Vagina (tissue), 2 donors: ENCODE results near the gene CBX5. TPM values are rescaled to one million over a fixed set of nuclear protein-coding genes. Genes with fewer than 3 reads are reported as not detected.

Source experiments
- DNase-seq, 2 donors: peaks; one replicate each; pipeline ENCODE4 v3.0.0-alpha.2; 2017; ENCODE audit errors: extremely low spot score in 2 of 2
- H3K27ac ChIP-seq: fragments of 200-600 bp; sonication (generic); one replicate; pipeline ENCODE4 v1.5.1; 2019
- H3K27me3 ChIP-seq: fragments of 200-600 bp; sonication (generic); one replicate; pipeline ENCODE4 v1.5.1; 2019
- H3K36me3 ChIP-seq, 2 donors: fragments of 200-600 bp; sonication (generic); one replicate each; pipeline ENCODE4 v1.5.1; 2017 to 2019
- H3K4me1 ChIP-seq: fragments of 200-600 bp; sonication (generic); one replicate; pipeline ENCODE4 v1.5.1; 2019
- H3K4me3 ChIP-seq, 2 donors: fragments of 200-600 bp; sonication (generic); 1 replicate in 1 of 2; 2 replicates in 1 of 2; pipeline ENCODE4 v1.5.1; 2016 to 2019
- H3K9me3 ChIP-seq: fragments of 200-600 bp; sonication (generic); one replicate; pipeline ENCODE4 v1.5.1; 2019
- POLR2A ChIP-seq, 2 donors: fragments of 450-650 bp; IDR thresholded peaks; one replicate each; pipeline ENCODE4 v1.6.1; 2017; ENCODE audit warnings: antibody characterized with exemption in 2 of 2, mild to moderate bottlenecking in 2 of 2, moderate library complexity in 2 of 2
- POLR2AphosphoS5 ChIP-seq, 2 donors: sonication (generic); formaldehyde crosslinking; IDR thresholded peaks; one replicate each; pipeline ENCODE4 v1.9.0; 2017; ENCODE audit warnings: antibody characterized with exemption in 2 of 2, mild to moderate bottlenecking in 2 of 2, low read depth in 1 of 2; ENCODE audit not compliant: insufficient read depth in 1 of 2
- intact Hi-C: fragments of 100-400 bp; cut with DNase I; formaldehyde crosslinking; loops from one replicate; pipeline ENCODE4 v1.15.1; 2023
- total RNA-seq: library from RNA; depleted of rRNA; stranded (reverse); fragments of >200 nt; gene quantifications from one replicate; pipeline ENCODE4 v1.2.3, GENCODE V29; 2016
- TF ChIP-seq, protein P1 (sequence below), 3 experiments: fragments of 450-650 bp in 2 of 3; fragments of 200-600 bp in 1 of 3; sonication (generic) in 1 of 3; IDR thresholded peaks; one replicate each; pipeline ENCODE4 v1.5.1; 2017 to 2019; ENCODE audit warnings: antibody characterized with exemption in 3 of 3, mild to moderate bottlenecking in 2 of 3, moderate library complexity in 2 of 3

Gene CBX5
- total RNA-seq, 1 donor from 2014 or later: 21.6 TPM

DNA sequence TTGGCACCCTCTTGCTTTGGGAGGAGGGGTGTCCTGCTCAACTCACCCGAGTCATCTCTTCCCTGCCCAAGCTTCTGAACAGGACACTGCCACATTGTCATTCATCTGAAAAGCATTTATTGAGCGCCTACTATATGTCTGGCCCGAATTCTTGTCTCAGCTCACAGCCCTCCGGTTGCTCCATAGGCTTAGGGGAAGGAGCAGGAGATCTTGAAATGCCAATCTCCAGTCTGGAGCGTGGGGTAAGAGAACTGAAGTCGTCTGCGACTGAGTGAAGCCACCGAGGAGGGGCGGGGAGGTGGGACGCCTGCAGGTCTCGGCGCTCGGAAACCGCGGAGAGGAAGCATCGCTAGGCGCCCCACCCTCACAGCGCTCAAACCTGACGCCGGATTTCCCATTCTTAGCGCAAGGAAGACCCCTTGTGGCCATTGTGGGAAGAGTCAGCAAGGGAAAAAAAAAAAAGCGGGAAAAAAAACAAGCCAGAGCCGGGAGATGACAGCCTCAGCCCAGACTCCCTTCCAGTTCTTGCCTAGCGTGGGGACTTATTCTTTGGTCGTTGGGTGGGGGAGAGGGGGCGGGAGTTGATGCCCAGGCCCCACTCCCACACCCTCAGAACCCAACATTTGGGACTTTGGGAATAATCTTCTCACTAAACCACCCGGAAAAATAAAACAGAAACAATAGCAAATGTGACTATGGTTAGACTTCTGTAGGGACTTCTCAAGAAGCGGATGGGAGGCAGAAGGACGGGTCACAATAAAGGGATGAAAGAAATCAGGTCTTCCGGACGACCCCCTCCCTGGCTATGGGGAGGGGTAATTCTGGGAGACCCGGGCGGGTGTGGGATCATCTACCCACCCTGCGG, 62.9 kb downstream of the CBX5 start:
- peaks cover 5% of the 10 kb centered on the region for H3K27me3 ChIP-seq

DNA sequence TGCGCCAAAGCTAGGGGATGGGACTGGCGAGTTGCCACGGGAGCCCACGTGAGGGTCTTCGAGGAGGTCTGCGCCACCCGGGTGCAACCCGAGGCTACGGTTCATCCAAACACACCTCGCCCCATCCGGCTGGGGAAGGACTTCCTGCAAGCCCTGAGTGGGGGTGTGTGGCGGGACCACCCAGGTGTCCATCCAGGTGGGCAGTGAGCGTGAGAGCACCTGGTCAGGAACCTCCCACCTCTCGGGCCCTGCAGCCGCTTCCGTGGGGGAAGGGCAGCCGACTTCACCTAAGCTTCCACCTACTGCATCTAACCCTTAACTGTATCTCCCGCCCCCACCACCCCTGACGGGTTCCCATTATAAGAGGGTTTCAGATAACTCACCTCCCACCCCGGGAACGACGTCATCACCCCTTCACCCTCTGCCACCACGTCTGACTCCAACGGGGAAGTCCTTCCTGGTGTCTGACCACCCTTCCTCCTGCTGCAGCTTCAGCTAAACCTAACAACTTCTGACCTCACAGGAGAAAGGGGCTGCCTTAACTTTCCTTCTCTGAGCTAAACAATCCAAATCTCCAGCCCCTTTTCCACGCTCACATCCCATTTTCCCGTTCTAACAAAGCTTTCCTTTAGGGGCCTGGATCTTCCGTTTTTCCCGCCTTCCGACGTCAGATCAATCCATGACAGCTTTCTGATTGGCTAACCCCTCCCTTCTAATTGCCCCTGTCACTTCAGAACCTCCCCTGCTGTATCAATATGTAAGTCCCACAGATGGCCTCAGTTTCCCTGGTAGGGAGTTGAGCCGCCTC, 63.7 kb downstream of the CBX5 start:
- intact Hi-C loops: loop anchor here (10.0 kb wide), 1 partner anchor 149 kb away; the partner anchor contains the start of gene GPR84
- peaks cover 5% of the 10 kb centered on the region for H3K27me3 ChIP-seq
- no peak for DNase-seq

More for the DNA sequence above, 62.9 kb downstream of the CBX5 start:
- peaks cover 27% of the 10 kb centered on the region for H3K4me1 ChIP-seq
- no peaks in the 10 kb centered on the region for H3K9me3 ChIP-seq
- intact Hi-C loops: loop anchor here (10.0 kb wide), 1 partner anchor 148 kb away; the partner anchor contains the start of gene GPR84
- no peak overlapping the region for H3K27ac ChIP-seq
- no peak for DNase-seq
- H3K4me3 ChIP-seq: peak overlapping the region; percentile 19 to 38
- TF ChIP-seq, protein P1, sequence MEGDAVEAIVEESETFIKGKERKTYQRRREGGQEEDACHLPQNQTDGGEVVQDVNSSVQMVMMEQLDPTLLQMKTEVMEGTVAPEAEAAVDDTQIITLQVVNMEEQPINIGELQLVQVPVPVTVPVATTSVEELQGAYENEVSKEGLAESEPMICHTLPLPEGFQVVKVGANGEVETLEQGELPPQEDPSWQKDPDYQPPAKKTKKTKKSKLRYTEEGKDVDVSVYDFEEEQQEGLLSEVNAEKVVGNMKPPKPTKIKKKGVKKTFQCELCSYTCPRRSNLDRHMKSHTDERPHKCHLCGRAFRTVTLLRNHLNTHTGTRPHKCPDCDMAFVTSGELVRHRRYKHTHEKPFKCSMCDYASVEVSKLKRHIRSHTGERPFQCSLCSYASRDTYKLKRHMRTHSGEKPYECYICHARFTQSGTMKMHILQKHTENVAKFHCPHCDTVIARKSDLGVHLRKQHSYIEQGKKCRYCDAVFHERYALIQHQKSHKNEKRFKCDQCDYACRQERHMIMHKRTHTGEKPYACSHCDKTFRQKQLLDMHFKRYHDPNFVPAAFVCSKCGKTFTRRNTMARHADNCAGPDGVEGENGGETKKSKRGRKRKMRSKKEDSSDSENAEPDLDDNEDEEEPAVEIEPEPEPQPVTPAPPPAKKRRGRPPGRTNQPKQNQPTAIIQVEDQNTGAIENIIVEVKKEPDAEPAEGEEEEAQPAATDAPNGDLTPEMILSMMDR (IDR thresholded peaks at IDR 0.05): peak; percentile 42 to 77 (median 42)
- no peak for TF ChIP-seq POLR2A (IDR thresholded peaks at IDR 0.05)
- no peaks in the 10 kb centered on the region for H3K36me3 ChIP-seq

DNA sequence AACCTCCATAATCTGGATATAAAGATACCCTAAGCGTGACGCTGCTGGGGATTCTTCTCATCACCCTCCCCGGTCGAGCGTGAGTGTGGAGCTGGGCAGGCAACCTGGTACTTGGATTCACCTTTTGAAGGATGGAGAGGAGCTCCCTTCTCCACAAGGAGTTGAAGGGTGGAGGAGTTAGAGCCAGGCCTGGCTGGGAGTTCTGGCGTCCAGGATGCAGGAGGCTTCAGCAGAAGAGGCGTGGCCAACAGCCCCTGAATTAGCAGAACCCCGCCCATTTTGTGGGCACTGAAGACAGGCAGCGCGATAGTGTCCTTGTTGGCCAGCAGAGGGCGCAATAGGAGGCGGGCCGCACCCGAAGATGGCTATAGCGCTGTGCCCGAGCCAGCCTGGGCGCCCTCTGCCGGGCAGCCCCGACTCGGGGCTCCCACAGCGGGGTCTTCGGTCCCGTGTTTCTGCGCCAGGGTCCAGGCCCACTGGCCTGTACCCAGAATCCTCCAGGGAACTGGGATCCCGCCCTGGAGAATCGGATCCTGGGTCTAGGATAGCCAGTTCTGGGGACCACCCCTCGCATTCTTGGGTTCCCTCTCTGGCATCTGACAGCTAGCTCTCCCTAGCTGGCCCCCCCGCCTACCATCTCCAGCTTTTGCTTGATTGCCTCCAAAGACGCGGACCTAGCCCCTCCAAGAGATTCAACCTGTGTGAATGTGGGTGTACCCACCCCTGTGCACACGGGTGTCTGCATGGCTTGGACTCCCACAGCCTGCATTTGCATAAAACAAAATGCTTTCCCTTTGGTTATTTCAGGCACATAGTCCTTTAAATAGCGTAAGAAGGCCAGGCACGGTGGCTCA, 65.1 kb downstream of the CBX5 start:
- peaks cover 27% of the 10 kb centered on the region for H3K4me1 ChIP-seq
- H3K4me3 ChIP-seq: no peak overlapping the region
- no peaks in the 10 kb centered on the region for H3K36me3 ChIP-seq
- H3K27me3 ChIP-seq: peaks cover 5% of the 10 kb centered on the region
- DNase-seq: no peak
- no peak for TF ChIP-seq POLR2A (IDR thresholded peaks at IDR 0.05)
- TF ChIP-seq, protein P1 (IDR thresholded peaks at IDR 0.05): peak; percentile 65 to 82 (median 71)
- intact Hi-C loops: loop anchor here (10.0 kb wide), 1 partner anchor 150 kb away; the partner anchor contains the start of gene GPR84
- H3K27ac ChIP-seq: no peak overlapping the region
- H3K9me3 ChIP-seq: no peaks in the 10 kb centered on the region

More for the DNA sequence above, 63.7 kb downstream of the CBX5 start:
- Histone ChIP-seq H3K4me3 (peak overlapping the region; percentile 19 to 38), H3K36me3 (no peaks in the 10 kb centered on the region), H3K27ac (no peak overlapping the region), H3K9me3 (no peaks in the 10 kb centered on the region), H3K4me1 (peaks cover 27% of the 10 kb centered on the region)
- TF ChIP-seq POLR2A (IDR thresholded peaks at IDR 0.05) (no peak), POLR2AphosphoS5 (IDR thresholded peaks at IDR 0.05; ENCODE audit: insufficient read depth in 1 of 2, low read depth in 1 of 2) (no peak)
- TF ChIP-seq, protein P1 (IDR thresholded peaks at IDR 0.05): no peak

DNA sequence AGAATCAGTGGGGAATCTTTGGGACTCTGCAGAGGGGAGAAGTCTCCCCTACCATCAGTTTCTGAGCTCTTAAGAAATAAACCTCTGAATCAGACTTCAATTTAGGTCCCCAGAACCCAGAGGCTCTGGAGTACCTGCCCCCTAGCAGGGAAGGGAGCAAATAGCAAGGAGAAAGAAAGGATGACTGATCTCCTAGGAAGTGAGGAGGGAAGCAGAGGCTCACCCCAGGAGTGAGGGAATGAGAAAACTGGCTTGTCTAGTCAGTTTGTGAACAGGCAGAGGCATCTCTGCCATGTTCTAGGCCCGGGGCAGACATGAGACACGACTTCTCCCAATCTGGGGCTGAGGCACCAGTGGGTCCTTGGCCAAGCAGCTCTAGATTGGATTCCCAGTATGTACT, 66.8 kb downstream of the CBX5 start:
- no peak for TF ChIP-seq POLR2AphosphoS5 (IDR thresholded peaks at IDR 0.05; ENCODE audit: insufficient read depth in 1 of 2, low read depth in 1 of 2)
- no peak for TF ChIP-seq POLR2A (IDR thresholded peaks at IDR 0.05)
- TF ChIP-seq, protein P1 (IDR thresholded peaks at IDR 0.05): no peak
- H3K27ac ChIP-seq: no peak overlapping the region
- H3K9me3 ChIP-seq: no peaks in the 10 kb centered on the region
- H3K36me3 ChIP-seq: no peaks in the 10 kb centered on the region
- peaks cover 11% of the 10 kb centered on the region for H3K27me3 ChIP-seq
- H3K4me3 ChIP-seq: no peak overlapping the region
- intact Hi-C loops: loop anchor here (10.0 kb wide), 1 partner anchor 152 kb away; the partner anchor contains the start of gene GPR84
- DNase-seq: no peak
- peaks cover 25% of the 10 kb centered on the region for H3K4me1 ChIP-seq
